Small intestine (tissue), 7 donors: ENCODE measurements around the gene NRTN. TPM values are rescaled to one million over a fixed set of nuclear protein-coding genes. Genes with fewer than 3 reads are reported as not detected.

Experiments
- DNase-seq, 2 donors: peaks; one replicate each; pipeline versions ENCODE4 v3.0.0 to v3.0.0-alpha.2; 2013
- FAIRE-seq: peaks from 2 replicates; lab custom pipeline; 2012; peaks lifted over from hg19 to GRCh38; lab: Jason Lieb, UNC
- H3K27ac ChIP-seq, 3 donors: one replicate each; pipeline ENCODE4 v1.5.1; 2013; ENCODE audit warnings: low read length in 2 of 3, mild to moderate bottlenecking in 2 of 3, control low read depth in 1 of 3, inconsistent platforms in 1 of 3, low read depth in 1 of 3, moderate library complexity in 1 of 3
- H3K27me3 ChIP-seq, 3 donors: one replicate each; pipeline ENCODE4 v1.6.1; 2013; ENCODE audit warnings: low read length in 3 of 3, inconsistent platforms in 1 of 3; ENCODE audit not compliant: control insufficient read depth in 3 of 3, insufficient read depth in 3 of 3
- H3K36me3 ChIP-seq, 3 donors: one replicate each; pipeline ENCODE4 v1.6.1; 2013; ENCODE audit warnings: low read length in 3 of 3, inconsistent platforms in 1 of 3, low read depth in 1 of 3, mild to moderate bottlenecking in 1 of 3, moderate library complexity in 1 of 3; ENCODE audit not compliant: control insufficient read depth in 3 of 3, insufficient read depth in 2 of 3
- H3K4me1 ChIP-seq, 3 donors: one replicate each; pipeline ENCODE4 v1.6.1; 2013; ENCODE audit warnings: low read length in 2 of 3, inconsistent platforms in 1 of 3, low read depth in 1 of 3, mild to moderate bottlenecking in 1 of 3, moderate library complexity in 1 of 3; ENCODE audit not compliant: control insufficient read depth in 3 of 3, insufficient read depth in 2 of 3
- H3K4me3 ChIP-seq, 3 donors: one replicate each; pipeline ENCODE4 v1.5.1; 2013; ENCODE audit warnings: low read length in 3 of 3, control low read depth in 1 of 3, inconsistent platforms in 1 of 3, low read depth in 1 of 3, mild to moderate bottlenecking in 1 of 3, moderate library complexity in 1 of 3
- H3K9me3 ChIP-seq, 2 donors: one replicate each; pipeline ENCODE4 v1.6.1; 2013; ENCODE audit warnings: low read depth in 1 of 2, low read length in 1 of 2; ENCODE audit not compliant: control insufficient read depth in 2 of 2, insufficient read depth in 1 of 2
- WGBS, 3 donors: extraction: QIAGEN DNeasy Blood & Tissue Kit; methylation state at CpG; one replicate each; pipeline ENCODE4 v1.1.7; 2013; 5-methylcytosine and 5-hydroxymethylcytosine counted together
- polyA plus RNA-seq, 4 donors: library from polyadenylated mRNA; stranded (reverse) in 3 of 4; unstranded in 1 of 4; fragments of 200-250 nt in 3 of 4; fragments of 120-200 nt in 1 of 4; gene quantifications; one replicate each; pipeline versions ENCODE4 v1.2.1 to v1.2.3, GENCODE V29; 2013
- donor health status: healthy with polysubstance abuse.
- donor health status: control.
- donor health status: control.
- donor health status: Bipolar disorder and iron deficiency.
- donor health status: healthy.

NRTN gene
- polyA plus RNA-seq, 4 donors: 1.1 to 3.0 (median 2.9) TPM; not detected in 1

GRCh38 chr19:5823579-5824281, 18.9 kb downstream of the NRTN start:
- DNase-seq (peak in 1 of 2 donors; percentile 44), FAIRE-seq (no peak)
- H3K27ac ChIP-seq: no peak overlapping the region
- H3K27me3 ChIP-seq: no peaks in the 10 kb centered on the region
- 81 to 86% (median 84%) methylated on average over 28 to 30 of the region's 30 CpGs for WGBS, 3 donors
- H3K9me3 ChIP-seq: no peaks in the 10 kb centered on the region
- H3K4me3 ChIP-seq: no peak overlapping the region
- peaks cover 0 to 16% (median 0%) of the 10 kb centered on the region in 3 donors for H3K4me1 ChIP-seq
- H3K36me3 ChIP-seq: peaks cover 0 to 2% (median 0%) of the 10 kb centered on the region in 3 donors

GRCh38 chr19:5824751-5825150, 19.9 kb downstream of the NRTN start:
- Histone ChIP-seq H3K4me1 (peaks cover 0 to 20% (median 0%) of the 10 kb centered on the region in 3 donors), H3K9me3 (no peaks in the 10 kb centered on the region), H3K36me3 (peaks cover 0 to 2% (median 0%) of the 10 kb centered on the region in 3 donors), H3K4me3 (no peak overlapping the region), H3K27me3 (peaks cover 0 to 4% (median 0%) of the 10 kb centered on the region in 3 donors), H3K27ac (no peak overlapping the region)
- DNase-seq (no peak), FAIRE-seq (no peak)
- WGBS, 3 donors: 86 to 96% (median 93%) methylated on average over 10 of the region's 10 CpGs

- no peak overlapping the region for H3K27ac ChIP-seq
- no peak for DNase-seq
- no peaks in the 10 kb centered on the region for H3K9me3 ChIP-seq
- H3K4me3 ChIP-seq: no peak overlapping the region
- FAIRE-seq: no peak
- H3K27me3 ChIP-seq: peaks cover 0 to 4% (median 0%) of the 10 kb centered on the region in 3 donors
- WGBS, 3 donors: 90 to 94% (median 91%) methylated on average over 17 to 21 of the region's 21 CpGs
- H3K36me3 ChIP-seq: peaks cover 0 to 2% (median 0%) of the 10 kb centered on the region in 3 donors
- peaks cover 0 to 20% (median 0%) of the 10 kb centered on the region in 3 donors for H3K4me1 ChIP-seq
Measured at GRCh38 chr19:5825178-5825577, 20.3 kb downstream of the NRTN start.

- FAIRE-seq (no peak), DNase-seq (peak; percentile 79 to 88)
- Histone ChIP-seq H3K27me3 (peaks cover 0 to 4% (median 0%) of the 10 kb centered on the region in 3 donors), H3K36me3 (peaks cover 0 to 2% (median 2%) of the 10 kb centered on the region in 3 donors), H3K4me1 (peaks cover 0 to 20% (median 0%) of the 10 kb centered on the region in 3 donors), H3K9me3 (no peaks in the 10 kb centered on the region), H3K27ac (peak overlapping the region; percentile 22 to 92 (median 84)), H3K4me3 (peak overlapping the region in 1 of 3 donors; percentile 40)
- WGBS, 3 donors: 10 to 15% (median 10%) methylated on average over 23 to 24 of the region's 24 CpGs
Measured at GRCh38 chr19:5826531-5827341, 21.9 kb downstream of the NRTN start.

GRCh38 chr19:5827342-5827890, 22.5 kb downstream of the NRTN start:
- no peaks in the 10 kb centered on the region for H3K9me3 ChIP-seq
- H3K27ac ChIP-seq: peak overlapping the region; percentile 76 to 92 (median 84)
- H3K4me3 ChIP-seq: peak overlapping the region; percentile 22 to 40 (median 31)
- no peak for DNase-seq
- no peak for FAIRE-seq
- H3K27me3 ChIP-seq: peaks cover 0 to 4% (median 0%) of the 10 kb centered on the region in 3 donors
- WGBS, 3 donors: 12 to 19% (median 14%) methylated on average over 25 to 37 of the region's 37 CpGs
- peaks cover 0 to 2% (median 2%) of the 10 kb centered on the region in 3 donors for H3K36me3 ChIP-seq
- peaks cover 0 to 20% (median 0%) of the 10 kb centered on the region in 3 donors for H3K4me1 ChIP-seq

GRCh38 chr19:5827891-5828660, 23.2 kb downstream of the NRTN start:
- 2 to 12% (median 5%) methylated on average over 62 to 91 of the region's 91 CpGs for WGBS, 3 donors
- H3K27me3 ChIP-seq: peaks cover 0 to 4% (median 0%) of the 10 kb centered on the region in 3 donors
- H3K27ac ChIP-seq: peak overlapping the region; percentile 76 to 92 (median 84)
- H3K4me1 ChIP-seq: peaks cover 0 to 20% (median 0%) of the 10 kb centered on the region in 3 donors
- FAIRE-seq (no peak), DNase-seq (peak; percentile 89 to 98)
- H3K4me3 ChIP-seq: peak overlapping the region; percentile 31 to 80 (median 40)
- peaks cover 0 to 2% (median 2%) of the 10 kb centered on the region in 3 donors for H3K36me3 ChIP-seq
- no peaks in the 10 kb centered on the region for H3K9me3 ChIP-seq

- Histone ChIP-seq H3K27me3 (peaks cover 0 to 4% (median 0%) of the 10 kb centered on the region in 3 donors), H3K4me1 (peaks cover 0 to 20% (median 0%) of the 10 kb centered on the region in 3 donors), H3K9me3 (no peaks in the 10 kb centered on the region), H3K27ac (peak overlapping the region; percentile 76 to 92 (median 84)), H3K36me3 (peaks cover 0 to 2% (median 0%) of the 10 kb centered on the region in 3 donors), H3K4me3 (peak overlapping the region; percentile 19 to 80 (median 40))
- WGBS, 3 donors: 8 to 53% (median 26%) methylated on average over 39 to 47 of the region's 47 CpGs
- DNase-seq: peak in 1 of 2 donors; percentile 59
- FAIRE-seq: no peak
Measured at GRCh38 chr19:5828661-5829566, 24.0 kb downstream of the NRTN start.
